ENCODE results near the gene CCDC88B.

- TF ChIP-seq CTCF (conservative IDR thresholded peaks at IDR 0.05; ENCODE audit: low read length) (peak; percentile 95), EZH2phosphoT487 (IDR thresholded peaks at IDR 0.05; ENCODE audit: borderline replicate concordance) (no peak)
Observed at GRCh38 chr11:64304316-64305072, 35.5 kb upstream of the CCDC88B start.
